DOHH2 (cell line): Measurements from ENCODE around the gene UBE2D2.

Source experiments
- H3F3A ChIP-seq: fragments of 200-600 bp; sonication (generic), shearing (Covaris generic); 2 replicates; pipeline ENCODE4 v1.6.0; 2016; ENCODE audit warnings: antibody characterized with exemption, mild to moderate bottlenecking; ENCODE audit not compliant: control insufficient read depth, insufficient read depth
- H3K27ac ChIP-seq: fragments of 200-600 bp; sonication (generic); 2 replicates; pipeline ENCODE4 v1.5.1; 2014; ENCODE audit warnings: low read depth, mild to moderate bottlenecking, low read length, moderate library complexity
- H3K27me3 ChIP-seq: fragments of 200-600 bp; sonication (generic); 2 replicates; pipeline ENCODE4 v1.6.1; 2014; ENCODE audit warnings: mild to moderate bottlenecking, low read length, mixed read lengths; ENCODE audit not compliant: control insufficient read depth
- H3K36me3 ChIP-seq: fragments of 200-600 bp; sonication (generic); 2 replicates; pipeline ENCODE4 v1.6.1; 2014; ENCODE audit warnings: mild to moderate bottlenecking, low read length, moderate library complexity, mixed read lengths; ENCODE audit not compliant: control insufficient read depth
- H3K4me1 ChIP-seq: fragments of 200-600 bp; sonication (generic); 2 replicates; pipeline ENCODE4 v1.6.1; 2014; ENCODE audit warnings: mild to moderate bottlenecking, low read length, mixed read lengths; ENCODE audit not compliant: control insufficient read depth
- H3K4me2 ChIP-seq: fragments of 200-600 bp; sonication (generic); 2 replicates; pipeline ENCODE4 v1.6.0; 2014; ENCODE audit warnings: mild to moderate bottlenecking, low read length, moderate library complexity
- H3K4me3 ChIP-seq: fragments of 200-600 bp; sonication (generic); 2 replicates; pipeline ENCODE4 v1.5.1; 2014; ENCODE audit warnings: mild to moderate bottlenecking, low read length, mixed read lengths
- H3K79me2 ChIP-seq: fragments of 200-600 bp; sonication (generic); 2 replicates; pipeline ENCODE4 v1.6.1; 2014; ENCODE audit warnings: mild to moderate bottlenecking, low read length, mixed read lengths; ENCODE audit not compliant: control insufficient read depth
- H3K9me2 ChIP-seq: fragments of 200-600 bp; sonication (generic); replicated peaks from 2 replicates; pipeline ENCODE4 v1.6.1; 2014; ENCODE audit warnings: mild to moderate bottlenecking, low read length, mixed read lengths; ENCODE audit not compliant: control insufficient read depth
- H3K9me3 ChIP-seq: fragments of 200-600 bp; sonication (generic); 2 replicates; pipeline ENCODE4 v1.6.1; 2014; ENCODE audit warnings: antibody characterized with exemption, low read length, mixed read lengths; ENCODE audit not compliant: control insufficient read depth, insufficient read depth
- H4K20me1 ChIP-seq: fragments of 200-600 bp; sonication (generic); 2 replicates; pipeline ENCODE4 v1.6.0; 2014; ENCODE audit warnings: low read depth, mild to moderate bottlenecking, antibody characterized with exemption, low read length, moderate library complexity; ENCODE audit not compliant: control insufficient read depth, insufficient read depth
- CTCF ChIP-seq: fragments of 200-600 bp; sonication (generic); IDR thresholded peaks from one replicate; pipeline ENCODE4 v1.5.1; 2014; ENCODE audit warnings: antibody characterized with exemption, mild to moderate bottlenecking, low read depth, low read length; ENCODE audit not compliant: poor library complexity, severe bottlenecking
- EZH2phosphoT487 ChIP-seq: fragments of 200-600 bp; sonication (generic); IDR thresholded peaks from 2 replicates; pipeline ENCODE4 v1.6.1; 2017; ENCODE audit warnings: borderline replicate concordance, mild to moderate bottlenecking, antibody characterized with exemption, low read length, moderate library complexity, mixed read lengths

The UBE2D2 gene

GRCh38 chr5:139642213-139642612 lies 81.1 kb downstream of the UBE2D2 start:
- Histone ChIP-seq H3K36me3 (no peaks in the 10 kb centered on the region), H3K9me2 (no peaks in the 10 kb centered on the region), H3K27ac (no peak overlapping the region), H3K9me3 (no peaks in the 10 kb centered on the region), H3K27me3 (no peaks in the 10 kb centered on the region), H3K4me2 (no peak overlapping the region), H3F3A (peaks cover 14% of the 10 kb centered on the region; the same call in 1 of the 2 replicates), H3K4me3 (no peak overlapping the region), H4K20me1 (0 out of 2 replicates have a peak, but pooled peaks cover 2% of the 10 kb centered on the region), H3K4me1 (peaks cover 61% of the 10 kb centered on the region), H3K79me2 (no peaks in the 10 kb centered on the region)
- TF ChIP-seq CTCF: no peak

- no peak overlapping the region for H3K4me2 ChIP-seq
- H3K36me3 ChIP-seq: no peaks in the 10 kb centered on the region
- no peak overlapping the region for H3K4me3 ChIP-seq
- H3K79me2 ChIP-seq: no peaks in the 10 kb centered on the region; the same call in 1 of the 2 replicates
- no peak overlapping the region for H3K27ac ChIP-seq
- H4K20me1 ChIP-seq: 0 out of 2 replicates have a peak, but pooled peaks cover 5% of the 10 kb centered on the region
- H3K27me3 ChIP-seq: no peaks in the 10 kb centered on the region
- TF ChIP-seq EZH2phosphoT487: no peak
- TF ChIP-seq CTCF: no peak
- H3F3A ChIP-seq: peaks cover 14% of the 10 kb centered on the region; the same call in 1 of the 2 replicates
- peaks cover 59% of the 10 kb centered on the region for H3K4me1 ChIP-seq
- no peaks in the 10 kb centered on the region for H3K9me3 ChIP-seq
- H3K9me2 ChIP-seq: no peaks in the 10 kb centered on the region
These were observed 82.0 kb downstream of the UBE2D2 start for GRCh38 chr5:139642891-139643871.

GRCh38 chr5:139644001-139644456 lies 82.9 kb downstream of the UBE2D2 start:
- Histone ChIP-seq H3K79me2 (peaks cover 7% of the 10 kb centered on the region), H3K27me3 (no peaks in the 10 kb centered on the region)

More at GRCh38 chr5:139644001-139644456, 82.9 kb downstream of the UBE2D2 start:
- no peaks in the 10 kb centered on the region for H3K9me3 ChIP-seq
- H3K4me2 ChIP-seq: no peak overlapping the region
- 0 out of 2 replicates have a peak, but pooled peaks cover 11% of the 10 kb centered on the region for H3F3A ChIP-seq
- no peak overlapping the region for H3K4me3 ChIP-seq
- 0 out of 2 replicates have a peak, but pooled peaks cover 5% of the 10 kb centered on the region for H4K20me1 ChIP-seq
- peaks cover 51% of the 10 kb centered on the region for H3K4me1 ChIP-seq
- H3K9me2 ChIP-seq: no peaks in the 10 kb centered on the region
- no peak overlapping the region for H3K27ac ChIP-seq
- no peaks in the 10 kb centered on the region for H3K36me3 ChIP-seq
- TF ChIP-seq EZH2phosphoT487: no peak
- no peak for TF ChIP-seq CTCF
